GM21529 (cell line): Measurements from ENCODE around the gene APBB2.
"Not testable (repeated sequence)": the region's sequence is repeated elsewhere in the genome, so short reads cannot be mapped to it uniquely, and the experiment has no call there.

Source experiments
- ATAC-seq: cut with Tn5 transposase; IDR thresholded peaks from one replicate; pipeline ENCODE4 v1.9.1; 2021; ENCODE audit not compliant: unreplicated experiment

The APBB2 gene

DNA sequence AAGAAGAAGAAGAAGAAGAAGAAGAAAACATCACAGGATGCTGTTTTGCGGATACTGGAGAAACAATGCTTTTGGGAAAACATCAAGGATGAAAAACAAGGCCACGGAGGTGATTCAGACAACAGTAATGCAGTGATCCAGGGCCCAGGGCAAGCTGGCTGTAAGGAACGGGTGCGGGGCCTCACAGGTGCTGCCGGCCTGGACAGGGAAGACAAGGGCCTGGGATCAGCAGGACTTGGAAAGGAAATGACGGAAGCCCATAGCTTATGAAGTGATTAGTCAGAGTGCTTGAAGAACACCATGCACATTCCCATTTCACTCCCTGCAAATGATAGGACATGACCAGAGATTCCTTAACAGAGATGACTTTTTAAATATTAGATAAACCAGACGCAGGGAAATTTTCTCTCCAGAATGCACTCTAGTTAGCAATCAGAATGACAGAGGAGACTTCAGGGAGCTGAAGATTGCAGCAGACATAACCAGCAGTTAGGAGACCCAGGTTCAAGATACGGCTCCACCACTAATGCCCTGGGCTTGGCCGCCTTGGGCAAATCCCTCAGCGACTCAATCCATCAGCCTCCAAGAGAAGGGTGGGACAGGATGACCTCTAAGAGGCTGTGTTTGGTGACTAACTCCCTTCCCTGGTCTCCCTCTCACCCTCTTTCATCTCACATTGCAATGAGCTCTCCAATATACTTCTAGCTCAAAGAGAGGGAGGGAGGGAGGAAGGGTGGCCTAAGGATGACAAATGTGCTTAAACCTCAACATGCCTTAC lies 54.1 kb downstream of the APBB2 start:
- no peak for ATAC-seq

DNA sequence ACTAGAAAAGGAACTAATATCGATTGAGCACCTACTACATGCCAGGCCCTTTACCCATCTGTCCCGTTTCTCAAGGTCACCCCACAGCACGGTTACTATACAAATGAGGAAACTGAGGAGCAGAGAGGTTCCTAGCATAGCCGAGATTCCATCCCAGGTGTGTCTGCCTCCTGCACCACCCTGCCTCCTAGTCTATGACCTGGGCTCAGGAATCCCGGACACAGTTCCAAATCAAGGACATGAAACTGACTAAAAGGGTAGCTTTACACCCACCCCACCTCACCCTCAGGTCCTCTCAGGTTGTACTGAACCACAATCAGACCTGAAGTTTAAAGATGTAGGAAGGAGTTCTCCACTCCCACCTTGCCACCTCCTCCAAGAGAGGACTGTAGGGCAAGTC lies 55.6 kb downstream of the APBB2 start:
- no peak for ATAC-seq

DNA sequence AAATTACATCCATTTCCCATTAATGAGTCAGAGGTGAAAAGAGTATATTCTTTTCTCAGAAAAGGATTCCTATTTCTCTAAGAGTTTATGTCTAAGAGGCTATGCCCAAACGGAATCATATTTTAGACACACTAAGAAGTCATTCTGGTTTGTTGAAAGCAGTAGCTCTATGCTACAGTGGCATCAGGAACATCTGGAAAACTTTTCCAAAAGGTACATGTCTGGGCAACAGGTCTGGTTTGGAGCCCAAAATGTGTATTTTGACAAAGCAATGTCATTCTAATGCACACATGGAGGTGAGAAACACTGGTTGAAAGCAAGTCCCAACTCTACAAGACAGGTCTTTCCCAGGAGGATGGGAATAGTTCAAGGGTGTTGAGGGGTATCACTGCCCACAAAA lies 56.1 kb downstream of the APBB2 start:
- ATAC-seq: no peak

DNA sequence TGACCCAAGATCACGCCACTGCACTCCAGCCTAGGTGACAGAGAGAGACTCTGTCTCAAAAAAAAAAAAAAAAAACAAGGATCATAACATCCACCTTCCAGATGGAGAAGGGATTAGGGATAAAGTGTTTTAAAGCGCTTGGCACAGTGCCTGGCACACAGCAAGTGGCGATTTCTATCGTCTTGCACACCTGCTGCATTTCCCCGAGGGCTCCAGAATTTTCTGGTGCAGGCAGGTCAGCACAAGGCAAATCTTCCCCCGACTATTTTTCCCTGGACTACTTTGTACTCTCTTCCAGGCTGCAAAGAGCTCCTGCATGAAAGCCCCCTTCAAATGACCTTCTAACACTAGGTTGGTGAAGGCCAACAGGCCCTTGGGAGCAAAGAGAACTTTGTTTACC lies 57.3 kb downstream of the APBB2 start:
- no peak for ATAC-seq

DNA sequence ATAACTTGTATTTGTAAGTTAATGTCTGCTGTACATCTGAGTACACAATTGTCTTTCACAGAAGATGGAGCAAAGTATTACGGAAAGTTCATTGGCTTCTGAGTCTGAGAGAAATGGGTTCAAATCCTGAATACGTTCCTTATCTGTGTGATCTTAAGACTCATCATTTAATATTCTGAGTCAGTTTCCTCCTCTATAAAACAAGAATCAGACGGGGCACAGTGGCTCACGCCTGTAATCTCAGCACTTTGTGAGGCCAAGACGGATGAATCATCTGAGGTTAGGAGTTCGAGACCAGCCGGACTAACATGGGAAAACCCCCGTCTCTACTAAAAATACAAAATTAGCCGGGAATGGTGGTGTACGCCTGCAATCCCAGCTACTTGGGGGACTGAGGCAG lies 57.8 kb downstream of the APBB2 start:
- ATAC-seq: no peak

DNA sequence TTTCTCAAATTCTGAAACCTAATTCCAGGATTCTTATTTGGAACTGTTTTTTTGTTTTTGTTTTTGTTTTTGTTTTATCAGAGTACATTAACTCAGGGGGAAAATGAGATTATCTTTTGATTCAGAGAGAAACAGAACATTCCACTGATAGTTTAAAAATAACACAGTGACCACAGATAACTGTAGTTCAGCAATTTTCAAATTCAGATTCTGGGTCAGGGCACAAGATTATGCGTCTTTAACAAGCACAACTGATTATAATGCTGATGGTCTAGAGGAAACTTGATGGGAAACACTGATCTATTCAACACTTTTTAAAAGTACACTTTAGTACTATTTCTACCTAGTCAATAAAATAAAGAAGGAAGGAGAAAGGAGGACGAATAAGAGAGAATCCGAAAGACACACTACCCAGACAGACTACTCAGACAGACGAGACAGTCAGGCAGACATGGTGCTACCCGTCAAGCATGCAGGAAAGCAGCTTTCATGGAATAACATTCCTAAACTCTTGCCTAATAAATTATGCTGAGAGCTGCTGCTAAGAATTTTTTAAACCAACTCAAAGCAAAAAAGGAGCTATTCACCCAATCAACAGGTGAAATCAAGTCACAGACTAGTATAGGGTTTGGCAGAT lies 59.0 kb downstream of the APBB2 start:
- ATAC-seq: no peak

DNA sequence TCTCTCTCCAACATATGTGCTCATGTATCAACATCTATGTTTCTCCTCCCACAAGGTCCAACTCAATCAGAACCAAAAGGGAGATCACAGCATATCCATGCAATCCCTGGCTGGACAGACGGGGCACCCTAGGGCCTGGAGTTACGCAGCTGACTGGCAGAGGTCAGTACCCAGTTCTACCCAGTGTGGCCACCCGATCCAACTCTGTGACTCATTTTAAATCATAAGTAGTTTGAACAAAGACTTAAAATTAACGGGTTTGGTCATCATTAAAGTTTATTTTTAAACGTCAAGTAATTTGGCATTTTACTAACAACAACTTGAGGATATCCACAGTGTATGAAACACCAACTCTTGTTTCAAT lies 59.5 kb downstream of the APBB2 start:
- no peak for ATAC-seq

DNA sequence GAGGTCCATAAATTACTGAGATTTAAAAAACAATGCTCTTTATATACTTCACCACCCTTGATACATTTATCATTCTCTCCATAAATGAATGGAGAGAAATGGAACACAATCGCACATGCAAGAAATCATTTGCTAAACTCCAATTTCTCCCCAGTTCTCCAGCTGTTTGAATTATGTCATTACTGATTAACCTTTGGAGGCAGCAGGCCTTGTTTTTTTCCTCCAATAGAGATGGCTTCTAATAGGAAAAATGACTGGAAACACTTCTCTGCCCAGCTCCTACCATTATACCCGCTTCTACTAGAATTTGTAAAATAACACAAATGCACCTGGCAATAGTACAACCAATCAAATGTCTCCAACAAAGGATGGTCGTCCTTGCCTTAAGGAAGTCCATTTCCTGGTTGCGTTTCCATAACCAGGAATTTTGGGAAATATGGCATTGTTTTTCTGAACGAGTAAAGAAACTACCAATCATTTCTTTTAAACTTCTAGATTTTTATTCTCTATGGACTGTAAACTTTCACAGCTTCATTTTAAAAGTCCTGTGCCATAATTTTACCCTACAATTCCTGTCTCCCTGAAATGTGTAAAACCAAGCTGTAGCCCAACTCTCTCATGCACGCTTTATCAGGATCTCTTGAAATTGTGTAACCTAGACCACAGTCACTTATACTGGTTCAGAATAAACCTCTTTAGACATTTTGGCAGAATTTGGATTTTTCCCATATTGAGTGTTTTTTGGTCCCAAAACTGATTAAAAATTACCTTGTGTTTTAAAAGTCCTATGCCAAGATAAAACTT lies 60.1 kb downstream of the APBB2 start:
- no peak for ATAC-seq

DNA sequence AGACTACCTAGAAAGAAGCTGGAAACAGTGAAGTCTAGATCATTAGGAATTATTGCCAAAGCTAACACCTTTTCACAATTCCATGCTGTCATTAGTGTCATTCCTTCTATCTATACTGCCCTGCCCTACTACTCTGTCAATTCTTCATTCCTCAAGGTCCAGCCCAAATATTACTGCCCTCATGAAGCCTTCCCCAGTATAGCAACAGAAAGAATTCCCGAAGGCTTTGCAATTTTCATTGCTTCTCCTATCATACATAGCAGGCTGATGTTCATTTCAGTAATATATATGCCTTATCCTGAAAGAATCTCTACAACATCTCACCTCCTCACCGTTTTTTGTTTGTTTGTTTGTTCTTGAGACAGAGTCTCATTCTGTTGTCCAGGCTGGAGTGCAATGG lies 63.9 kb downstream of the APBB2 start:
- ATAC-seq: no peak

DNA sequence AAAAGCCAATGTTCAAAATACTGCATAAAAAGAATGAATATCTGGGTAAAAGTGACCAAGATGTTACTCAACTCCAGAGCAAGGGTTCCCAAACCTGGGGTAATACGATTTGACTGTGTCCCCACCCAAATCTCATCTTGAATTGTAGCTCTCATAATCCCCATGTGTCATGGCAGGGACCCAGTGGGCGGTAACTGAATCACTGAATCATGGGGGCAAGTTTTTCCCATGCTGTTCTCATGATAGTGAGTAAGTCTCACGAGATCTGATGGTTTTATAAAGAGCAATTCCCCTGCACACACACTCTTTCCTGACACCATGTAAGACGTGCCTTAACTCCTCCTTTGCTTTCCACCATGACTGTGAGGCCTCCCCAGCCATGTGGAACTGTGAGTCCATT lies 64.8 kb downstream of the APBB2 start:
- ATAC-seq: not testable (repeated sequence)

DNA sequence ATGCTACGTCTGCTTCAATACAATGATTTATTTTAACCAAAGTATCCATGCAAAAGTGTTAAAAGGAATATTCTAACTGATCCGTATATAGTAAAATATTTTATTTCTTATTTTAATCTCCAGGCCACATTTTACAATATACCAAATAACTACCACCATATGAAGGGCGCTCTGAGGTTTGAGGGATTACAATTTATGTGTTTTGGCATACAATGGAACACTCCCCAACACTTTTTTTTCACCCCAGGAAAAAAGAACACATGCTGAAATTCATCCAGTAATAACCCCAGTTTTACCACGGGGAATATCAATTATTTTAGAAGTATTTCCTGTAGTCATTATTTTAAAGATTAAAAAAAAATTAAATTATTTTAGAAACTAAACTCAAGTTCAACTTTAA lies 65.4 kb downstream of the APBB2 start:
- ATAC-seq: no peak

DNA sequence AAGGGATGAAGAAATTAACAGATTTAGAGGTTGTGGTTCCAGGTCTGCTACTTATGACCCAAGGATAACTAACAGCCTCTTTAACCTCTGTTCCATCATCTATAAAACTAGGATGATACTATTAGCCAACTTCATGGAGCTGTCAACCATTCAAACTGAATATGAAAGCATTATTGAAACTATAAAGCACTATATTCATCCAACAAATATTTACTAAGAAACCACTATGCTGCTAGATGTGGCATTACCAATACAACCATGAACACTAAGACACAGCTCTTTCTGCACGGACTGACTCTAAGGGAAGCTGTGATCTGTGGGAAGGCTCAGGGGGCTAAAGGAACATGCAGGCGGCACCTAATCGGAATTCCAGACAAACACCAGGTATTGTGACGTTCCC lies 66.0 kb downstream of the APBB2 start:
- ATAC-seq: no peak

DNA sequence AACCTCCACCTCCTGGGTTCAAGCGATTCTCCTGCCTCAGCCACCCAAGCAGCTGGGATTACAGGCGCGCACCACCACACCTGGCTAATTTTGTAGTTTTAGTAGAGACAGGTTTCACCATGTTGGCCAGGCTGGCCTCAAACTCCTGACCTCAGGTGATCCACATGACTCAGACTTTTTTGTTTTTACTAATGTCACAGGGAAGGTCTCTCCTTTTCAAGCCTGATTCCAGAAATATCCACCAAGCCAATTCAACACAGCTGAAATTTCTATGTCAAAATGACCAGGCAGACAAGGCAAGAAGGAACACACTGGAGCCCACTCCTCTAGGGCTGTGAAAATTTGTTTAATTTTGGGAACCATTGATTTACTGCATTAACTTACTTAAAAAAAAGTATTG lies 66.8 kb downstream of the APBB2 start:
- ATAC-seq: not testable (repeated sequence)

DNA sequence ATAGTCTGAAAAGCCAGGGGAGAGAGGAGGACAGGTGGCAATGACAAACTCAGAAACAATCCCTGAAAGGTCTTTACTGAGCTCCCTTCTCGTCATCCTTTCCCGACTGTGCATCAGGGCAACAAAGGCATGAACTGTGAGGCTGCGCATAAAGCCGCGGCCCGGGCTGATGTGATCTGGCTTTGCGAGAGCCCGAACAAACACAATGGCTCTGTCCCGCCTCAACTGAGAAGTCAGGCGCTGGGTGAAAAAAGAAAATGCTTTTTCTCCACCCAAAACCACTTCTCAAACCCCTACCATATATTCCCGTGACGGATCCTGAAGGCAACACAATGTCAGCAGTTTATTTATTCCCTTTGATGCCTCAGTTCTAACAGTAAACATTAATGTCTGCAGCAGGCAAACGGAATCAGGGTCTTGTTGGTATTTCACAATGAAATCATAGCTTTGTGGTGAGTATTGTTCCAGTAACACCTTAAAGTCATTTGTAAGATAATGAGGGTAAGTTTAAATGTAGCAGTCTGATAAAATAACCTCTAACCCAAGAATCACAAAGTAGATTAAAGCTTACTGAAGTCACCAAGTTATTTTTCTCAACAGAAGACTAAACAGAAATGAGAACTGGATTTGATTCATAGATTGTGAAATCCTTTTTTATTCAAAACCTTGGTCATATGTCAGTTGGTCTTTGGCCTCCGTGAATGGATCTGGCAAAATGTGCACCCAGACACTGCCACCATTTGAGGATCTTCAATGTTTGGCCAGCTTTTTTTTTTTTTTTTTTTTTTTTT lies 67.4 kb downstream of the APBB2 start:
- ATAC-seq: no peak

DNA sequence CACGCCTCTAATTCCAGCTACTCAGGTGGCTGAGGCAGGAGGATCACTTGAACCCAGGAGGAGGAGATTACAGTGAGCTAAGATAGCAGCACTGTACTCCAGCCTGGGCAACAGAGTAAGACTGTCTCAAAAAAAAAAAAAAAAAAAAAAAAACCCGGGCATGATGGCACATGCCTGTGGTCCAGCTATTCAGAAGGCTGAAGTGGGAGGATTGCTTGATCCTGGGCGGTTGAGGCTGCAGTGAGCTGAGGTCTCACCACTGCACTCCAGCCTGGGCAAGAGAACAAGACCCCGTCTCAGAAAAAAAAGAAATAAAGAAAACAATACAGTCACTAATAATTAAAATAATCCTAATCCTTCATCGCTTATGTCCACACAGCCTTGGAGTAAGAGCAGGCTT lies 68.1 kb downstream of the APBB2 start:
- no peak for ATAC-seq

DNA sequence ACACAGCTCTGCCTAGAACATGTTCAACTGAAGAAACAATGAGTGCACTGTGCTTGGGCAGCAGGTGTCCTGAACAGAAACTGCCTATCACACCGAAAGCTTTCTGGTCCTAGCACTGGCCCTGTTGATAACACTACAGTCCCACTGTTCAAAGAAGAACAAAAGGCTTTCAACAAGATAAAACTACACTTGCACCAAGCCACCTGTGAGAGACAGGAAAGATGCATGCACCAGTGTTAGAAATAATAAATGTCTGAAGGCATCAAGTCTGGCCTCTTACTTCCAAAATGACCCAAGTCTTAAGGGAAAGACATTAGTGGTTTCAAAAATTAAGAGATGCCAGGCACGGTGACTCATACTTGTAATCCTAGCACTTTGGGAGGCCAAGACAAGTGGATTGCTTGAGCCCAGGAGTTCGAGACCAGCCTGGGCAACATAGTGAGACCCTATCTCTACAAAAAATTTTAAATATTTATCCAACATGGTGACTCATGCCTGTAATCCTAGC lies 68.7 kb downstream of the APBB2 start:
- ATAC-seq: no peak

DNA sequence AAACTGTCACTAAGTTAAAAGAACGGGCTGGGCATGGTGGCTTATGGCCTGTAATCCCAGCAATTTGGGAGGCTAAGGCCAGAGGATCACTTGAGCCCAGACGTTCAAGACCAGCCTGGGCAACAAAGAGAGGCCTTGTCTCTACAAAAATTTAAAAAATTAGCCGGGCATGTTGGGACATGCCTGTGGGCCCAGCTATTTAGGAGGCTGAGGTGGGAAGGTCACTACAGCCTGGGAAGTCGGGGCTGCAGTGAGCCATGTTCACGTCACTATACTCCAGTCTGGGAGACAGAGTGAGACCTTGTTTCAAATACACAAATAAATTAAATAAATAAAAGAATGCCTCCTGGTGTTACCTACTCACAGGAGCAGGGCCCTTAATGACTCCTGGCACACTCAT lies 69.5 kb downstream of the APBB2 start:
- no peak for ATAC-seq

DNA sequence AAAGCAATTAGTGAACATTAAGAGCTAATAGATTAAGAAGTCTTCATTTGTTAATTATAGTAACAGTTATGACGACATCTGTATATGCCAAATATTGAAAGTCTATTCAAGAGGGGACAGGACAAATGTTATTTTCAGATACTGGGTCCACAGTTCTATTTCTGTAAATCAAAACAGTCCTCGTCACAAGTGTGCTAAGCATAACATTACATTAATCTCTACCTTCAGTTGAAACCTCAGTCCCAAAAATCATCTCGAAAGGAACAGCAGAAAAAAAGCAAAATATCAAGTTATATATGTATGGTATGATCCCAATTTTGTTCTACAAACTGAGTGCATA lies 70.3 kb downstream of the APBB2 start:
- ATAC-seq: no peak

DNA sequence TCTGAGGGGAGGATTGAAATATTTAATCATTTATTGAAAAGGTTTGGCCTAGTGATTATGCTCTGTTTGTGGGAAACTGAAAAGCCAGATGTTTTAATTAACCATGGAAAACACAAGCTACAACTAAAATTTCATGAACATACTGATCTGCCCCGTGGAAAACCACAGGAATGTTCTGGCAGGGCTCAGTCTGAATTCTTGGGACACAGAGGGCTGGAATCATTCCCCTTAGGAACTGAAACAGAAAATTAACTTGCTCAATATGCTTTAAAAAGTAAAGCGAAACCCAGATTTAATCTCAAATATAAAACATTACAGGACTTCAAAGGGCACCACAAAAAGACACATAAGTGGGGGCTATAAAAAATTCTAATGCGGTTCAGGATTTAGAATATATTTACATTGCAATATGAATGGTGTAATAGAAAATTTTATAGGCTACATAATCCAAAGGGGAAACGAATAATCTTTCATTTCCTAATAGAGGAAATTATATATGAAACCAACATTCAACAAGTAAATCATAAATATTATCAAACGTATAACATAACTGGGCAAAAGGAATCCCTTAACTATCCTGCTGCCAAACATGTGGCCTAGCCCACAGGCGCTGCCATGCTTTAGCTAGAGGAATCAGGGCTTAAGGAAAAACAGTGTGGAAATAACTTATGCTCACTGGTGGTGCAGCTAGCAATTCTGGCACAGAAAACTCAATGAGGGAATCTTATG lies 70.9 kb downstream of the APBB2 start:
- no peak for ATAC-seq
